ENCODE data around the gene BRPF1. TPM values are rescaled to one million over a fixed set of nuclear protein-coding genes. Genes with fewer than 3 reads are reported as not detected.

The BRPF1 gene
- total and polyA plus RNA-seq, 2 donors from 2014 or later: 6.2 to 22.4 TPM

GRCh38 chr3:9716801-9717555 lies 14.6 kb upstream of the BRPF1 start:
- TF ChIP-seq, protein P1, sequence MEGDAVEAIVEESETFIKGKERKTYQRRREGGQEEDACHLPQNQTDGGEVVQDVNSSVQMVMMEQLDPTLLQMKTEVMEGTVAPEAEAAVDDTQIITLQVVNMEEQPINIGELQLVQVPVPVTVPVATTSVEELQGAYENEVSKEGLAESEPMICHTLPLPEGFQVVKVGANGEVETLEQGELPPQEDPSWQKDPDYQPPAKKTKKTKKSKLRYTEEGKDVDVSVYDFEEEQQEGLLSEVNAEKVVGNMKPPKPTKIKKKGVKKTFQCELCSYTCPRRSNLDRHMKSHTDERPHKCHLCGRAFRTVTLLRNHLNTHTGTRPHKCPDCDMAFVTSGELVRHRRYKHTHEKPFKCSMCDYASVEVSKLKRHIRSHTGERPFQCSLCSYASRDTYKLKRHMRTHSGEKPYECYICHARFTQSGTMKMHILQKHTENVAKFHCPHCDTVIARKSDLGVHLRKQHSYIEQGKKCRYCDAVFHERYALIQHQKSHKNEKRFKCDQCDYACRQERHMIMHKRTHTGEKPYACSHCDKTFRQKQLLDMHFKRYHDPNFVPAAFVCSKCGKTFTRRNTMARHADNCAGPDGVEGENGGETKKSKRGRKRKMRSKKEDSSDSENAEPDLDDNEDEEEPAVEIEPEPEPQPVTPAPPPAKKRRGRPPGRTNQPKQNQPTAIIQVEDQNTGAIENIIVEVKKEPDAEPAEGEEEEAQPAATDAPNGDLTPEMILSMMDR (IDR thresholded peaks at IDR 0.05; ENCODE audit: borderline replicate concordance, extremely low read depth, insufficient read depth): no peak
- Histone ChIP-seq H3K36me3 (ENCODE audit: control insufficient read depth in 2 of 3, insufficient read depth in 3 of 3, low read length in 3 of 3) (no peaks in the 10 kb centered on the region), H3K4me3 (ENCODE audit: low read length in 3 of 3) (no peak overlapping the region), H3K9me3 (ENCODE audit: control insufficient read depth in 2 of 3, insufficient read depth in 1 of 3, low read length in 3 of 3) (no peaks in the 10 kb centered on the region), H3K27me3 (ENCODE audit: control insufficient read depth, insufficient read depth, low read length) (no peaks in the 10 kb centered on the region), H3K27ac (ENCODE audit: low read depth in 2 of 2, low read length in 2 of 2) (no peak overlapping the region), H3K4me1 (ENCODE audit: control insufficient read depth in 2 of 3, insufficient read depth in 2 of 3, low read depth in 1 of 3, low read length in 3 of 3) (no peaks in the 10 kb centered on the region), H3K9ac (ENCODE audit: low read length in 3 of 3) (no peak overlapping the region)
- FAIRE-seq: no peak
- intact Hi-C loops (cut with DNase I): no loop called here
- DNase-seq: no peak

GRCh38 chr3:9717563-9717962 lies 14.0 kb upstream of the BRPF1 start:
- TF ChIP-seq, protein P1 (IDR thresholded peaks at IDR 0.05; ENCODE audit: borderline replicate concordance, extremely low read depth, insufficient read depth): no peak
- no peak overlapping the region for H3K27ac ChIP-seq (ENCODE audit: low read depth in 2 of 2, low read length in 2 of 2)
- intact Hi-C loops (cut with DNase I): no loop called here
- H3K4me1 ChIP-seq (ENCODE audit: control insufficient read depth in 2 of 3, insufficient read depth in 2 of 3, low read depth in 1 of 3, low read length in 3 of 3): no peaks in the 10 kb centered on the region
- H3K36me3 ChIP-seq (ENCODE audit: control insufficient read depth in 2 of 3, insufficient read depth in 3 of 3, low read length in 3 of 3): no peaks in the 10 kb centered on the region
- no peaks in the 10 kb centered on the region for H3K9me3 ChIP-seq (ENCODE audit: control insufficient read depth in 2 of 3, insufficient read depth in 1 of 3, low read length in 3 of 3)
- no peaks in the 10 kb centered on the region for H3K27me3 ChIP-seq (ENCODE audit: control insufficient read depth, insufficient read depth, low read length)
- no peak overlapping the region for H3K9ac ChIP-seq (ENCODE audit: low read length in 3 of 3)
- DNase-seq (no peak), FAIRE-seq (no peak)
- no peak overlapping the region for H3K4me3 ChIP-seq (ENCODE audit: low read length in 3 of 3)

DNA sequence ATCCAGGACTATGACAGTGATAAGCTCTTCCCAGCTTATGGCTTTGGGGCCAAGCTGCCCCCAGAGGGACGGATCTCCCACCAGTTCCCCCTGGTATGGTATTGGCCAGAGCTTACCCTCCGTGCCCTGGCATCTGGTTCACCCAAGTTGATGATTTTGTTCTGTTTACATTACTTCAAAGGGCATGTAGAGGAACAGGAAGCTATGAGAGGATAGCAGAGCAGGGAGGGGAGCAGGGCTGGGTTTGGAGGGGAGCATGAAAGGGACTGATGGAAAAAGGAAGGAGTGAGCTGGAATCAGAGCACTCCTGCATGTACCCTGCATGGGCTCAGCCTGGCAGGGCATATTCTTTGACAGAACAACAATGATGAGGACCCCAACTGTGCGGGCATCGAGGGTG lies 13.4 kb upstream of the BRPF1 start:
- Histone ChIP-seq H3K9ac (ENCODE audit: low read length in 3 of 3) (no peak overlapping the region), H3K36me3 (ENCODE audit: control insufficient read depth in 2 of 3, insufficient read depth in 3 of 3, low read length in 3 of 3) (no peaks in the 10 kb centered on the region), H3K4me3 (ENCODE audit: low read length in 3 of 3) (no peak overlapping the region), H3K27me3 (ENCODE audit: control insufficient read depth, insufficient read depth, low read length) (no peaks in the 10 kb centered on the region), H3K27ac (ENCODE audit: low read depth in 2 of 2, low read length in 2 of 2) (no peak overlapping the region), H3K4me1 (ENCODE audit: control insufficient read depth in 2 of 3, insufficient read depth in 2 of 3, low read depth in 1 of 3, low read length in 3 of 3) (no peaks in the 10 kb centered on the region), H3K9me3 (ENCODE audit: control insufficient read depth in 2 of 3, insufficient read depth in 1 of 3, low read length in 3 of 3) (no peaks in the 10 kb centered on the region)
- no peak for DNase-seq
- intact Hi-C loops (cut with DNase I): no loop called here
- FAIRE-seq: no peak
- TF ChIP-seq, protein P1 (IDR thresholded peaks at IDR 0.05; ENCODE audit: borderline replicate concordance, extremely low read depth, insufficient read depth): no peak

Data from kidney (tissue), 14 donors.